Neural cell (in vitro differentiated cells): Measurements from ENCODE around the gene SDCCAG8. TPM values are rescaled to one million over a fixed set of nuclear protein-coding genes. Genes with fewer than 3 reads are reported as not detected.

Source experiments
- H2AFZ ChIP-seq: fragments of 200-600, 300-800 bp; sonication (generic), shearing (Covaris generic); 2 replicates; pipeline ENCODE4 v1.6.0; 2014; ENCODE audit warnings: low read depth, mild to moderate bottlenecking, antibody characterized with exemption, low read length, moderate library complexity
- H3F3A ChIP-seq: fragments of 200-600 bp; shearing (Covaris generic); 2 replicates; pipeline ENCODE4 v1.6.1; 2016; ENCODE audit warnings: mild to moderate bottlenecking, moderate library complexity, mixed read lengths, antibody characterized with exemption, low read length; ENCODE audit not compliant: insufficient read depth, poor library complexity, severe bottlenecking
- H3K27ac ChIP-seq: fragments of 200-600, 300-800 bp; sonication (generic), shearing (Covaris generic); 2 replicates; pipeline ENCODE4 v1.5.1; 2014; ENCODE audit warnings: mild to moderate bottlenecking, low read length, moderate library complexity
- H3K27me3 ChIP-seq: fragments of 300-800, 200-600 bp; sonication (generic), shearing (Covaris generic); 2 replicates; pipeline ENCODE4 v1.6.0; 2014; ENCODE audit warnings: mild to moderate bottlenecking, low read depth, low read length, moderate library complexity; ENCODE audit not compliant: insufficient read depth
- H3K36me3 ChIP-seq: fragments of 300-800, 200-600 bp; sonication (generic), shearing (Covaris generic); 2 replicates; pipeline ENCODE4 v1.5.1; 2014; ENCODE audit warnings: mild to moderate bottlenecking, antibody characterized with exemption, low read length, moderate library complexity; ENCODE audit not compliant: insufficient read depth
- H3K4me2 ChIP-seq: fragments of 300-800, 200-600 bp; sonication (generic), shearing (Covaris generic); 2 replicates; pipeline ENCODE4 v1.6.0; 2014; ENCODE audit warnings: mild to moderate bottlenecking, low read length
- H3K4me3 ChIP-seq: fragments of 300-800, 200-600 bp; sonication (generic), shearing (Covaris generic); 2 replicates; pipeline ENCODE4 v1.5.1; 2014; ENCODE audit warnings: mild to moderate bottlenecking, low read length, moderate library complexity
- H3K79me2 ChIP-seq: fragments of 200-600 bp; shearing (Covaris generic); replicated peaks from 2 replicates; pipeline ENCODE4 v1.6.0; 2014; ENCODE audit warnings: mild to moderate bottlenecking, low read length, moderate library complexity; ENCODE audit not compliant: insufficient read depth
- H3K9ac ChIP-seq: fragments of 300-800, 200-600 bp; sonication (generic), shearing (Covaris generic); 2 replicates; pipeline ENCODE4 v1.6.1; 2016; ENCODE audit warnings: mild to moderate bottlenecking, low read length, mixed read lengths
- H3K9me2 ChIP-seq: fragments of 200-600 bp; shearing (Covaris generic); 2 replicates; pipeline ENCODE4 v1.6.1; 2016; ENCODE audit warnings: mild to moderate bottlenecking, low read length, mixed read lengths; ENCODE audit not compliant: insufficient read depth
- H3K9me3 ChIP-seq: fragments of 200-600, 300-800 bp; sonication (generic), shearing (Covaris generic); 2 replicates; pipeline ENCODE4 v1.6.1; 2016; ENCODE audit warnings: mild to moderate bottlenecking, mixed run types, low read length, moderate library complexity, mixed read lengths
- H4K20me1 ChIP-seq: fragments of 200-600 bp; shearing (Covaris generic); 2 replicates; pipeline ENCODE4 v1.6.1; 2016; ENCODE audit warnings: mild to moderate bottlenecking, mixed run types; ENCODE audit not compliant: insufficient read depth
- CTCF ChIP-seq: fragments of 450-650 bp; IDR thresholded peaks from 2 replicates; pipeline ENCODE4 v1.5.1; 2014; ENCODE audit warnings: antibody characterized with exemption, mild to moderate bottlenecking, moderate library complexity; ENCODE audit not compliant: poor library complexity, severe bottlenecking
- EP300 ChIP-seq: fragments of 450-650 bp; conservative IDR thresholded peaks from 2 replicates; pipeline ENCODE4 v1.6.1; 2014; ENCODE audit warnings: antibody characterized with exemption, mild to moderate bottlenecking, moderate library complexity; ENCODE audit not compliant: poor library complexity, severe bottlenecking
- EZH2 ChIP-seq: fragments of 200-600, 300-800 bp; shearing (Covaris generic), sonication (generic); IDR thresholded peaks from 2 replicates; pipeline ENCODE4 v1.6.1; 2014; ENCODE audit warnings: antibody characterized with exemption, low read length, borderline replicate concordance, mild to moderate bottlenecking; ENCODE audit not compliant: insufficient read depth, poor library complexity, severe bottlenecking
- MXI1 ChIP-seq: fragments of 450-650 bp; conservative IDR thresholded peaks from 2 replicates; pipeline ENCODE4 v1.6.1; 2014; ENCODE audit warnings: antibody characterized with exemption, mild to moderate bottlenecking; ENCODE audit not compliant: poor library complexity, severe bottlenecking
- POLR2AphosphoS5 ChIP-seq: IDR thresholded peaks from 2 replicates; pipeline ENCODE4 v1.6.1; 2012
- RAD21 ChIP-seq: fragments of 450-650 bp; conservative IDR thresholded peaks from 2 replicates; pipeline ENCODE4 v1.6.1; 2014; ENCODE audit warnings: antibody characterized with exemption, mild to moderate bottlenecking, moderate library complexity
- REST ChIP-seq: IDR thresholded peaks from 2 replicates; pipeline ENCODE4 v1.6.1; 2012; ENCODE audit warnings: borderline replicate concordance
- SMC3 ChIP-seq: fragments of 450-650 bp; conservative IDR thresholded peaks from 2 replicates; pipeline ENCODE4 v1.6.1; 2014; ENCODE audit warnings: antibody characterized with exemption, mild to moderate bottlenecking, moderate library complexity; ENCODE audit not compliant: poor library complexity
- TAF1 ChIP-seq: IDR thresholded peaks from 2 replicates; pipeline ENCODE4 v1.6.1; 2012; ENCODE audit warnings: low read depth
- polyA plus RNA-seq: library from polyadenylated mRNA; depleted of rRNA; stranded (reverse); fragments of >200 nt; gene quantifications from 2 replicates; pipeline ENCODE4 v1.2.3, GENCODE V29; 2014

Gene SDCCAG8
- polyA plus RNA-seq, 1 donor from 2014 or later = 32.2 TPM

GRCh38 chr1:243313635-243314536 is 58.0 kb downstream of the SDCCAG8 start:
- H3K9ac ChIP-seq = no peak overlapping the region
- H3K4me2 ChIP-seq = no peak overlapping the region
- H3F3A ChIP-seq = no peaks in the 10 kb centered on the region
- H2AFZ ChIP-seq = no peak overlapping the region
- no peak overlapping the region for H3K4me3 ChIP-seq
- no peaks in the 10 kb centered on the region for H3K9me2 ChIP-seq
- no peaks in the 10 kb centered on the region for H3K27me3 ChIP-seq
- no peak for TF ChIP-seq EZH2
- peaks cover 12% of the 10 kb centered on the region for H3K36me3 ChIP-seq
- H3K27ac ChIP-seq = no peak overlapping the region
- no peaks in the 10 kb centered on the region for H3K9me3 ChIP-seq
- no peaks in the 10 kb centered on the region for H4K20me1 ChIP-seq
- H3K79me2 ChIP-seq = no peaks in the 10 kb centered on the region

- Histone ChIP-seq H3K9me2 (no peaks in the 10 kb centered on the region), H3K27me3 (no peaks in the 10 kb centered on the region), H3K36me3 (peaks cover 12% of the 10 kb centered on the region), H3K27ac (no peak overlapping the region), H3K9ac (no peak overlapping the region), H4K20me1 (no peaks in the 10 kb centered on the region), H3K4me2 (no peak overlapping the region), H3K4me3 (no peak overlapping the region), H3K9me3 (no peaks in the 10 kb centered on the region), H2AFZ (no peak overlapping the region), H3K79me2 (no peaks in the 10 kb centered on the region), H3F3A (no peaks in the 10 kb centered on the region)
- TF ChIP-seq EZH2 (no peak), POLR2AphosphoS5 (no peak), MXI1 (no peak), SMC3 (no peak), REST (no peak), RAD21 (no peak), TAF1 (no peak), CTCF (no peak), EP300 (no peak)
These were observed 59.6 kb downstream of the SDCCAG8 start for GRCh38 chr1:243315455-243315854.
